GM21786 (cell line): ENCODE data around the gene DHRS9.

Experiments
- ATAC-seq: cut with Tn5 transposase; IDR thresholded peaks from one replicate; pipeline ENCODE4 v1.9.1; 2021; ENCODE audit not compliant: unreplicated experiment

The DHRS9 gene

GRCh38 chr2:169093535-169093934 lies 24.2 kb downstream of the DHRS9 start:
- ATAC-seq = no peak

- ATAC-seq = no peak
Measured at GRCh38 chr2:169094676-169095075, 25.3 kb downstream of the DHRS9 start.

- ATAC-seq = peak; percentile 38
Measured at GRCh38 chr2:169095621-169096105, 26.3 kb downstream of the DHRS9 start.

- ATAC-seq = no peak
Measured at GRCh38 chr2:169104848-169105247, 35.5 kb downstream of the DHRS9 start.

GRCh38 chr2:169105476-169105875 lies 36.1 kb downstream of the DHRS9 start:
- no peak for ATAC-seq

GRCh38 chr2:169106134-169106533 lies 36.8 kb downstream of the DHRS9 start:
- ATAC-seq = no peak

- ATAC-seq = no peak
Measured at GRCh38 chr2:169106563-169107545, 37.5 kb downstream of the DHRS9 start.

- peak; percentile 74 for ATAC-seq
Measured at GRCh38 chr2:169107645-169108044, 38.3 kb downstream of the DHRS9 start.

- no peak for ATAC-seq
Measured at GRCh38 chr2:169108099-169108884, 38.9 kb downstream of the DHRS9 start.

GRCh38 chr2:169109502-169110409 lies 40.4 kb downstream of the DHRS9 start:
- peak; percentile 61 for ATAC-seq

- no peak for ATAC-seq
Measured at GRCh38 chr2:169110419-169110818, 41.1 kb downstream of the DHRS9 start.

- no peak for ATAC-seq
Measured at GRCh38 chr2:169110916-169111315, 41.6 kb downstream of the DHRS9 start.

- ATAC-seq = no peak
Measured at GRCh38 chr2:169112841-169113240, 43.5 kb downstream of the DHRS9 start.

GRCh38 chr2:169114056-169114455 lies 44.7 kb downstream of the DHRS9 start:
- no peak for ATAC-seq

GRCh38 chr2:169116327-169116726 lies 47.0 kb downstream of the DHRS9 start:
- ATAC-seq = no peak

- ATAC-seq = no peak
Measured at GRCh38 chr2:169116993-169117392, 47.6 kb downstream of the DHRS9 start.

- no peak for ATAC-seq
Measured at GRCh38 chr2:169118060-169118459, 48.7 kb downstream of the DHRS9 start.

GRCh38 chr2:169119123-169119760 lies 49.9 kb downstream of the DHRS9 start:
- no peak for ATAC-seq

- no peak for ATAC-seq
Measured at GRCh38 chr2:169119851-169120250, 50.5 kb downstream of the DHRS9 start.

GRCh38 chr2:169129703-169130243 lies 60.4 kb downstream of the DHRS9 start:
- ATAC-seq = no peak
